Measurements from ENCODE around the gene EYA2. TPM values are rescaled to one million over a fixed set of nuclear protein-coding genes. Genes with fewer than 3 reads are reported as not detected.

Gene EYA2
- total RNA-seq, 1 experiment from 2014 or later: 0.33 TPM

DNA sequence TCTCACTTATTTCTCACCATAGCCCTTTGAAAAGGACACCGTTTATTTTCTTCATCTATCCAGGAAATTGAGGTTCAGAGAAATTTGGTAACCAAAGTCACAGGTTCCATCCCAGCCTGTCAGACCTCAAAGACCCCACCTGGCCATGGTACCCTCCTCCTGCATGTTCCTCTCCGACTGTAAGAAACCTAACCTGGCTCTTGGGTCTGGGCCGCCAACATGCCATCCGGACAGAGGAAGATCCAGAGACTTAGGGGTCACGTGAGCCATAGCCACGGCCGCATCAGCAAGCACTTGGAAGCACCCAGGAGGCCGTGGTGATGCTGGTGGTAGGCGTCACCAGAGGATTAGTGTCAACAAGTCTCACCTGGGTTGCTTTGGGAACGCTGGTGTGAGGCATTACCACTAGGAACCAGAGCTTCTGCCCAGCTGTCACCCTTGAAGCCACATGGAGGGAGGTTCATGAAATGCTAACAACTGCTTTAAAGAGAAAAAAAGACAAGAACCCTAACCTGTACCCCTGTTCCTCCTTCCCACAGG lies 177.1 kb downstream of the EYA2 start:
- Histone ChIP-seq H3K9ac (ENCODE audit: low read length) (no peak overlapping the region), H2AFZ (ENCODE audit: low read length) (no peak overlapping the region), H3K27ac (ENCODE audit: low read length) (no peak overlapping the region), H3K36me3 (ENCODE audit: low read depth, low read length) (peaks cover 3% of the 10 kb centered on the region; the same call in 1 of the 2 replicates), H3K4me2 (ENCODE audit: low read length) (no peak overlapping the region), H4K20me1 (ENCODE audit: low read length) (no peaks in the 10 kb centered on the region), H3K4me1 (ENCODE audit: insufficient read depth, low read length) (no peaks in the 10 kb centered on the region), H3K4me3 (ENCODE audit: low read length) (no peak overlapping the region), H3F3A (ENCODE audit: low read length, unreplicated experiment) (no peaks in the 10 kb centered on the region), H3K9me2 (replicated peaks; ENCODE audit: low read length) (no peaks in the 10 kb centered on the region), H3K27me3 (ENCODE audit: low read length) (peaks cover 9% of the 10 kb centered on the region; the same call in 1 of the 2 replicates), H3K9me3 (ENCODE audit: low read length) (peaks cover 7% of the 10 kb centered on the region; the same call in 1 of the 2 replicates), H3K79me2 (ENCODE audit: low read length) (no peaks in the 10 kb centered on the region)
- TF ChIP-seq, protein P1, sequence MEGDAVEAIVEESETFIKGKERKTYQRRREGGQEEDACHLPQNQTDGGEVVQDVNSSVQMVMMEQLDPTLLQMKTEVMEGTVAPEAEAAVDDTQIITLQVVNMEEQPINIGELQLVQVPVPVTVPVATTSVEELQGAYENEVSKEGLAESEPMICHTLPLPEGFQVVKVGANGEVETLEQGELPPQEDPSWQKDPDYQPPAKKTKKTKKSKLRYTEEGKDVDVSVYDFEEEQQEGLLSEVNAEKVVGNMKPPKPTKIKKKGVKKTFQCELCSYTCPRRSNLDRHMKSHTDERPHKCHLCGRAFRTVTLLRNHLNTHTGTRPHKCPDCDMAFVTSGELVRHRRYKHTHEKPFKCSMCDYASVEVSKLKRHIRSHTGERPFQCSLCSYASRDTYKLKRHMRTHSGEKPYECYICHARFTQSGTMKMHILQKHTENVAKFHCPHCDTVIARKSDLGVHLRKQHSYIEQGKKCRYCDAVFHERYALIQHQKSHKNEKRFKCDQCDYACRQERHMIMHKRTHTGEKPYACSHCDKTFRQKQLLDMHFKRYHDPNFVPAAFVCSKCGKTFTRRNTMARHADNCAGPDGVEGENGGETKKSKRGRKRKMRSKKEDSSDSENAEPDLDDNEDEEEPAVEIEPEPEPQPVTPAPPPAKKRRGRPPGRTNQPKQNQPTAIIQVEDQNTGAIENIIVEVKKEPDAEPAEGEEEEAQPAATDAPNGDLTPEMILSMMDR (conservative IDR thresholded peaks at IDR 0.05; ENCODE audit: low read depth, low read length): no peak
- no peak for TF ChIP-seq EZH2phosphoT487 (IDR thresholded peaks at IDR 0.05; ENCODE audit: borderline replicate concordance, low read length)
- no peak for TF ChIP-seq EZH2 (IDR thresholded peaks at IDR 0.05; ENCODE audit: low read length, unreplicated experiment)
- POLR2A ChIA-PET (ENCODE audit: unreplicated experiment): no interaction called here
- no peak for ATAC-seq
- no peak for DNase-seq
- CTCF ChIA-PET: no interaction called here
- BruUV-seq (replicated peaks): no TSS peak
- intact Hi-C loops (cut with micrococcal nuclease): no loop called here

DNA sequence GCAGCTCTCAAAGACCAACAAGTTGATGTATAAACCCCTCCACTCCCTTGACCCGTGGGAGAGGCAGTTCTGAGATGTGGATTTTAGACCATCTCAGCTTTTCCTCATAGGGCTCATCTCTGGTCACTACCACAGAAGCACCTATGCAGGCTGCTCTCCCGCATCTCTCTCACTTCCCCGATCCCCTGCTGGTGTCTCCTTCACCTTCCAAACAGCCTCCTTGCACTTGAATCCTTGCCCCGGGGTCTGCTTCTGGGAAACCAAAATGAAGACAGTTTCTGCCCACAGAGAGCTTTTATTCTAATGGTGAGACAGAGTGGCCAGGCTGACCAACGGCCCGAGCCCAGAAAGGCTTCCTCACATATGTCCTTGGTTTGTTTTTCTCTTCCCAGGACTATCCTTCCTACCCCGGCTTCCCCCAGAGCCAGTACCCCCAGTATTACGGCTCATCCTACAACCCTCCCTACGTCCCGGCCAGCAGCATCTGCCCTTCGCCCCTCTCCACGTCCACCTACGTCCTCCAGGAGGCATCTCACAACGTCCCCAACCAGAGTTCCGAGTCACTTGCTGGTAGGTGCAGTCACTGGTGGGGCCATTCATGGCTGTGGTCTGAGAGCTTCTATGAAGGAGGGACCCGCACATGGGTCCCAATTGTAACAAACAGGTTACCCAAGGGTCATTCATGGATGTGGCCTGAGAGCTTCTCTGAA lies 179.3 kb downstream of the EYA2 start:
- TF ChIP-seq, protein P1 (conservative IDR thresholded peaks at IDR 0.05; ENCODE audit: low read depth, low read length): no peak
- TF ChIP-seq EZH2phosphoT487 (IDR thresholded peaks at IDR 0.05; ENCODE audit: borderline replicate concordance, low read length): no peak
- TF ChIP-seq EZH2 (IDR thresholded peaks at IDR 0.05; ENCODE audit: low read length, unreplicated experiment): no peak
- Histone ChIP-seq H3K4me1 (ENCODE audit: insufficient read depth, low read length) (no peaks in the 10 kb centered on the region), H2AFZ (ENCODE audit: low read length) (no peak overlapping the region), H3K36me3 (ENCODE audit: low read depth, low read length) (no peaks in the 10 kb centered on the region), H3K4me3 (ENCODE audit: low read length) (no peak overlapping the region), H3K9ac (ENCODE audit: low read length) (no peak overlapping the region), H3K79me2 (ENCODE audit: low read length) (no peaks in the 10 kb centered on the region), H3K9me2 (replicated peaks; ENCODE audit: low read length) (no peaks in the 10 kb centered on the region), H3F3A (ENCODE audit: low read length, unreplicated experiment) (no peaks in the 10 kb centered on the region), H3K4me2 (ENCODE audit: low read length) (no peak overlapping the region), H3K9me3 (ENCODE audit: low read length) (no peaks in the 10 kb centered on the region), H3K27ac (ENCODE audit: low read length) (no peak overlapping the region), H3K27me3 (ENCODE audit: low read length) (peaks cover 9% of the 10 kb centered on the region; the same call in 1 of the 2 replicates), H4K20me1 (ENCODE audit: low read length) (no peaks in the 10 kb centered on the region)
- ChIA-PET POLR2A (ENCODE audit: unreplicated experiment) (no interaction called here), CTCF (no interaction called here)
- intact Hi-C loops (cut with micrococcal nuclease): no loop called here
- no TSS peak for BruUV-seq (replicated peaks)
- ATAC-seq: no peak
- DNase-seq: no peak

DNA sequence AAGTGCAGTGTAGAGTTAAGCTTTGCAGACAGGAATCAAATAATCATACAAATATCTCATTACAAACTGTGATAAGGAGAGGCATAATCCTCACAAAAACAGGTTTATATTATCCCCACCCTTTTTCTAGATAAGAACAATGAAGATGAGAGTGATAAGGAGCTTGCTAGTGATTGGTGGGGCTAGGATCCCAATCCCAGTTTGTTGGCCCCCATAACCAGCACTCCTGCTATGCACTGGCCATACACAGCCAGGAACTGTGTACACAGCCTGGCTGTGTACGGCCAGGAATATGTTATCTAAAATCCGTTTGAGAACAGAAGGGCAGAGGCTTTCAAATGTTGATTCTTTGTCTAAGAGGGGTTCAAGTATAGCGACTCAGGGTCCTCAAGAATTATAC lies 180.6 kb downstream of the EYA2 start:
- Histone ChIP-seq H3K4me1 (ENCODE audit: insufficient read depth, low read length) (no peaks in the 10 kb centered on the region), H3F3A (ENCODE audit: low read length, unreplicated experiment) (no peaks in the 10 kb centered on the region), H3K79me2 (ENCODE audit: low read length) (no peaks in the 10 kb centered on the region), H3K9me2 (replicated peaks; ENCODE audit: low read length) (no peaks in the 10 kb centered on the region), H2AFZ (ENCODE audit: low read length) (no peak overlapping the region), H3K27ac (ENCODE audit: low read length) (no peak overlapping the region), H4K20me1 (ENCODE audit: low read length) (no peaks in the 10 kb centered on the region), H3K4me3 (ENCODE audit: low read length) (no peak overlapping the region), H3K4me2 (ENCODE audit: low read length) (no peak overlapping the region), H3K36me3 (ENCODE audit: low read depth, low read length) (no peaks in the 10 kb centered on the region), H3K9me3 (ENCODE audit: low read length) (no peaks in the 10 kb centered on the region), H3K9ac (ENCODE audit: low read length) (no peak overlapping the region), H3K27me3 (ENCODE audit: low read length) (peaks cover 9% of the 10 kb centered on the region; the same call in 1 of the 2 replicates)
- TF ChIP-seq, protein P1 (conservative IDR thresholded peaks at IDR 0.05; ENCODE audit: low read depth, low read length): no peak
- TF ChIP-seq EZH2 (IDR thresholded peaks at IDR 0.05; ENCODE audit: low read length, unreplicated experiment) (no peak), EZH2phosphoT487 (IDR thresholded peaks at IDR 0.05; ENCODE audit: borderline replicate concordance, low read length) (no peak)
- ATAC-seq: no peak
- no peak for DNase-seq
- ChIA-PET CTCF (no interaction called here), POLR2A (ENCODE audit: unreplicated experiment) (no interaction called here)
- intact Hi-C loops (cut with micrococcal nuclease): no loop called here
- BruUV-seq (replicated peaks): no TSS peak
